ENCODE measurements around the gene CMC2.

- TF ChIP-seq CTCF (IDR thresholded peaks at IDR 0.05; ENCODE audit: low read depth, low read length, poor library complexity, severe bottlenecking): no peak
- TF ChIP-seq EZH2phosphoT487 (IDR thresholded peaks at IDR 0.05; ENCODE audit: borderline replicate concordance, low read length): no peak
Observed at GRCh38 chr16:80947239-80947638, 59.4 kb downstream of the CMC2 start.
